DMS53 treated with DMSO at 0.1 percent for 48 hours (cell line): ENCODE results near the gene LAMA4.
"Not testable (repeated sequence)": the region's sequence is repeated elsewhere in the genome, so short reads cannot be mapped to it uniquely, and the experiment has no call there.

Experiments
- DNase-seq: peaks from one replicate; lab custom pipeline; 2025; ENCODE audit not compliant: unreplicated experiment; lab: John Stamatoyannopoulos, UW

The LAMA4 gene

DNA sequence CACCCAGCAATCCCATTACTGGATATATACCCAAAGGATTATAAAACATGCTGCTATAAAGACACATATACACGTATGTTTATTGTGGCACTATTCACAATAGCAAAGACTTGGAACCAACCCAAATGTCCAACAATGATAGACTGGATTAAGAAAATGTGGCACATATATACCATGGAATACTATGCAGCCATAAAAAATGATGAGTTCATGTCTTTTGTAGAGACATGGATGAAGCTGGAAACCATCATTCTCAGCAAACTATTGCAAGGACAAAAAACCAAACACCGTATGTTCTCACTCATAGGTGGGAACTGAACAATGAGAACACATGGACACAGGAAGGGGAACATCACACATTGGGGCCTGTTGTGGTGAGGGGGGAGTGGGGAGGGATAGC is 148.3 kb downstream of the LAMA4 start:
- DNase-seq, result not testable (repeated sequence)

DNA sequence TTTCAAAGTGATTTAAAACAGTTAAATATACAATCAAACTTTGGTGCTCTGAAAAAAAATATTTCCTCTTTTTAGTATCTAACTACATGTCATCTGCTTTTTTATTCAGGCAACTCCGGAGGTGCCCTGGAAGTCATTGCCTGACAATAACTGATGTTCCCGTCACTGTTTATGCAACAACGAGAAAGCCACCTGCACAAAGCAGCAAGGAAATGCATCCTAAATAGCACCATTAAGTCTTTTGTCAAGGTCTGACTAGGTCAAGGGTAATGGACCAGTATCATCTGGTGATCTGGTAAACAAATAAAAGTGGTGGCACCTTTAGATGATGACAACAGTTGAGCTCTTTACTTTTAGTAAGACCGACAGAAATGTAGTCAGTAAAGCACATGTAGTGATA is 153.8 kb downstream of the LAMA4 start:
- no peak for DNase-seq

- no peak for DNase-seq
Observed at GRCh38 chr6:112096901-112097300, 157.5 kb downstream of the LAMA4 start.

DNA sequence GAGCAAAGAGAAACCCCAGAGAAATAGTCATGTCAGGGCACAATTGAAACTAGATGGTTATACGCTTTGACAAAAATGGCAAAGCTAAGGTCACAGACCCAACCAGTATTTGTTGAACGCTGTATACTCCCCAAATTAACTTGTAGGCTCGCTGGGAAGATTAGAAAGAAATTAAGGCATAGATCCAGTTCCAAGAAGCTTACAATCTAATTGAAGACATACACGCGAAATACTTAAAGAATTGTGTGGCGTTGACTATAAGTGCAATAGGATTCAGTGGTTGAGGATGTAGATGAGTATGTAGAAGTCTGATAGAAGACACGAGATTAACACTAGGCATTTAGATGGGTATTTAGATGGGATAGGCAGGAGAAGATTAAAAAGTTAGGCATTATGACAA is 166.5 kb downstream of the LAMA4 start:
- no peak for DNase-seq

DNA sequence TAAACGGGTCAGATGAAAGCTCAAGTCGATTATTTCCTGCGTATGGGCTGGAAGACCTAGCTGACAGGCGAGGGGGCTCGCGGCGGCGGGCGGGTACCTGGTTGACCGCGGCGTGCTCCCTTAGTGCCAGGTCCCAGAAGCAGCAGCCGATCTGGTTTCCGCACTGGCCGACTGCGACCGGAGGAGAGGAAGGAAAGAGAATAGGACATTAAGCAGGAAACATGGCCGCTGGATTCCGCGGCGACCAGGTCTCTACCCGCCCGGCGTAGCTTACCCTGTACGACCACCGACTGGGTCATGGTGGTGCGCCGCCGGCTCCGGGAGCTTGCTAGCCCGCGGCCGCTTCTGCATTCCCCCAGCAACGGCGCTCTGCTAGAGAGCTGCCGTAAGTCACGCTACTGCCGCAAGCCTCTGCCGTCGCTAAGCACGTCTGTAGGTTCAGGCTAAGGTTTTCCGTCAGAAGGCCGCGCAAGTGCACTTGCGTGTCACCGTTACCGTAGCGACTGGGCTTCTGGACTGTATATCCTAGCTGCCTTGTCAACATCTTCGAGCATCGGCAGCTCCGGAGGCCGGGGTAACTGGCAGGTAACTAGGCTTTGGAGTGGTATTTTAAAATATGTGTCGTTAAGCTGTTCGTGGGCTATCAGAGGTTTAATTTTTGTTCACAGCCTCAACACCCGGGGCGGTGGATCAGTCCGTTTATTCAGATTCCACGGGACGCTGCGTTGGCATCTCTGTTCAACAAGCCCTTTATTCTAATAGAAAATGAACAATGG is 167.0 kb downstream of the LAMA4 start, which contains the start of the genes FAM229B and TUBE1:
TSS of gene FAM229B (plus strand) at position 456 of the 776 bp plus-strand sequence. CDS start 11,693 bp downstream, outside the sequence.
TSS of gene TUBE1 (minus strand) at position 347 of the 776 bp plus-strand sequence. CDS start at position 299, 48 bp downstream.
- DNase-seq, result peak; percentile 88

GRCh38 chr6:112086744-112087135 is 167.6 kb downstream of the LAMA4 start:
- DNase-seq, result peak; percentile 42

DNA sequence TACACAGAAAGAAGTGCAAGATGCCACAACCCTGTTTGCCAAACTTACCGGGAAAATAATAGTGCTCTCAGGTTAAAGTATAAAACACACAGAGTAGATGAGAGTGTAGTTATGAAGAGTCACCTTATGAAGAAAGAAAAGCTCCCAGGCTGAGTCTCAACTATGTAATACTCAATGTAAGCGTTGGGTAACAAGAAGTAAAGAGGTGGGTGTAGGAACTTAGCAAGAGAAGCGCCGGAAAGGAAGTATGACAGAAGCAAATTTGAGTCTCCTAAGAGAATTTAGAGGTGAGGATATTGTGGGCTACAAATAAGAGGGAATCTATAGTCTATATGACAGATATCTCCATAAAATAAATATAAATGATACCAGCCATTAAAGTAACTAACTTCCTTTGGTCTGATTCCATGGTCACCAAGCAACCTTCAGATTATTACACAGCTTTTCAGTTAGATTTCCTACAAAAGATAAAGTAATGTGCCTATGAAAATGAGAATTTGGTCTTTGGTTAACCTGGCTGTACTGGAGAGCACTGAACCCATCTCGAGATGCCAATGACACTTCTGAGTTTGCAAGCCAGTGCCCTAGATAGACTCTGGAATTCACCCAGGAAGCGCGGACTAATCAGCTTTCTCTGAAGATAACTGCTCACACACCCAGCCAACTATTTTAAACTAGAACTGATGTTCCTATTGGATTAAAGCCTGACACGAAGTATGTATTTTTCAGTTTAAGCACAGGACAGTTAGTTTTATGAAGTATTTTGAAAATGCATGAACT is 168.9 kb downstream of the LAMA4 start:
- no peak for DNase-seq

- no peak for DNase-seq
Observed at GRCh38 chr6:112081569-112081968, 172.8 kb downstream of the LAMA4 start.

GRCh38 chr6:112066606-112067005 is 187.8 kb downstream of the LAMA4 start:
- no peak for DNase-seq

GRCh38 chr6:112065426-112065986 is 188.9 kb downstream of the LAMA4 start:
- DNase-seq, result no peak

DNA sequence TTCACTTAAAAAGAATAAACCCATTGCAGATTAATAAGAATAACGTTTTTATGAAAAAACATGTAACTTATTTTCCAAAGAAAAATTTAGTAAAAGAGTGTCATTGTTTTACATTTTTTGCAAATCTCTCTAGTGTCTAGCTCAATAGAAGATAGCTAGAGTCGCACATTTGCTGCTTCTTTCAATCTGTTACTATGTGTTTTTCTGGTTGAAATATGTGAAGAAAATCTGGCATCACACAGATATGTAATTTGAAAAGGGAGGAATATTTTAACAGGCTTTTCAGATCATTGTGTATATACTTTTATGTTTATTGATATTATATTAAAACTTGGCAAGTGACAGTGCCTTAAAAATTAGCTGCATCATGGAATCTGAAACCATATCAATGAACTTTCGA is 191.4 kb downstream of the LAMA4 start:
- no peak for DNase-seq

DNA sequence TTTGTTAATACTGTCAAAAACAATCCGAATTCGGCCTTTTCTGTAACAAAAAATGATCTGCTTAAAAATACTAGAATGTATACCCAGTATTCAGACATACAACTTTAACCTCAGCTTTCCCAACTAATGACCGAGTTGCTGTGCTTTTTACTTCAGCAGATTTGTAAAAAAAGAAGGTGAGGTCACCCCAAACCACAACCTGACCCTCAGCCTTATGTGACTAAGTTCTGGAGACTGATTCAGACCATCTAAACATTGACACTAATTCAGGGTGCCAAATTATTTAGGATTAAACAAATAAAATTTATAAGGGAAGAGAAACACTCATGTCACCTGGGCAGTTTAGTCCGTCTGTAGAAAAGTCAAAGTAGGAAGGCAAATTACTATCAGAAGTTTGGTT is 192.8 kb downstream of the LAMA4 start:
- no peak for DNase-seq
